Small intestine (tissue), 7 donors: Measurements from ENCODE around the gene RAD21L1. TPM values are rescaled to one million over a fixed set of nuclear protein-coding genes. Genes with fewer than 3 reads are reported as not detected.

Experiments used
- DNase-seq, 2 donors: peaks; one replicate each; pipeline versions ENCODE4 v3.0.0 to v3.0.0-alpha.2; 2013
- FAIRE-seq: peaks from 2 replicates; lab custom pipeline; 2012; peaks lifted over from hg19 to GRCh38; lab: Jason Lieb, UNC
- H3K27ac ChIP-seq, 3 donors: one replicate each; pipeline ENCODE4 v1.5.1; 2013; ENCODE audit warnings: low read length in 2 of 3, mild to moderate bottlenecking in 2 of 3, control low read depth in 1 of 3, inconsistent platforms in 1 of 3, low read depth in 1 of 3, moderate library complexity in 1 of 3
- H3K27me3 ChIP-seq, 3 donors: one replicate each; pipeline ENCODE4 v1.6.1; 2013; ENCODE audit warnings: low read length in 3 of 3, inconsistent platforms in 1 of 3; ENCODE audit not compliant: control insufficient read depth in 3 of 3, insufficient read depth in 3 of 3
- H3K36me3 ChIP-seq, 3 donors: one replicate each; pipeline ENCODE4 v1.6.1; 2013; ENCODE audit warnings: low read length in 3 of 3, inconsistent platforms in 1 of 3, low read depth in 1 of 3, mild to moderate bottlenecking in 1 of 3, moderate library complexity in 1 of 3; ENCODE audit not compliant: control insufficient read depth in 3 of 3, insufficient read depth in 2 of 3
- H3K4me1 ChIP-seq, 3 donors: one replicate each; pipeline ENCODE4 v1.6.1; 2013; ENCODE audit warnings: low read length in 2 of 3, inconsistent platforms in 1 of 3, low read depth in 1 of 3, mild to moderate bottlenecking in 1 of 3, moderate library complexity in 1 of 3; ENCODE audit not compliant: control insufficient read depth in 3 of 3, insufficient read depth in 2 of 3
- H3K4me3 ChIP-seq, 3 donors: one replicate each; pipeline ENCODE4 v1.5.1; 2013; ENCODE audit warnings: low read length in 3 of 3, control low read depth in 1 of 3, inconsistent platforms in 1 of 3, low read depth in 1 of 3, mild to moderate bottlenecking in 1 of 3, moderate library complexity in 1 of 3
- H3K9me3 ChIP-seq, 2 donors: one replicate each; pipeline ENCODE4 v1.6.1; 2013; ENCODE audit warnings: low read depth in 1 of 2, low read length in 1 of 2; ENCODE audit not compliant: control insufficient read depth in 2 of 2, insufficient read depth in 1 of 2
- WGBS, 3 donors: extraction: QIAGEN DNeasy Blood & Tissue Kit; methylation state at CpG; one replicate each; pipeline ENCODE4 v1.1.7; 2013; 5-methylcytosine and 5-hydroxymethylcytosine counted together
- polyA plus RNA-seq, 4 donors: library from polyadenylated mRNA; stranded (reverse) in 3 of 4; unstranded in 1 of 4; fragments of 200-250 nt in 3 of 4; fragments of 120-200 nt in 1 of 4; gene quantifications; one replicate each; pipeline versions ENCODE4 v1.2.1 to v1.2.3, GENCODE V29; 2013
- donor health status: healthy with polysubstance abuse.
- donor health status: control.
- donor health status: control.
- donor health status: Bipolar disorder and iron deficiency.
- donor health status: healthy.

The RAD21L1 gene
- polyA plus RNA-seq, 4 donors: not detected

GRCh38 chr20:1273366-1273765 lies 47.5 kb downstream of the RAD21L1 start:
- no peak overlapping the region for H3K27ac ChIP-seq
- H3K36me3 ChIP-seq: no peaks in the 10 kb centered on the region
- H3K9me3 ChIP-seq: no peaks in the 10 kb centered on the region
- DNase-seq: no peak
- 62 to 88% (median 82%) methylated on average over 2 of the region's 2 CpGs for WGBS, 3 donors
- no peak for FAIRE-seq
- H3K4me3 ChIP-seq: no peak overlapping the region
- no peaks in the 10 kb centered on the region for H3K27me3 ChIP-seq
- no peaks in the 10 kb centered on the region for H3K4me1 ChIP-seq

- H3K36me3 ChIP-seq: no peaks in the 10 kb centered on the region
- DNase-seq: peak; percentile 23 to 53
These were observed 48.9 kb downstream of the RAD21L1 start for GRCh38 chr20:1274485-1275311.

GRCh38 chr20:1275919-1276318 lies 50.1 kb downstream of the RAD21L1 start:
- Histone ChIP-seq H3K4me1 (no peaks in the 10 kb centered on the region), H3K27me3 (no peaks in the 10 kb centered on the region), H3K36me3 (no peaks in the 10 kb centered on the region), H3K4me3 (no peak overlapping the region), H3K9me3 (no peaks in the 10 kb centered on the region), H3K27ac (no peak overlapping the region)
- whole genome bisulfite sequencing, 3 donors: 73 to 87% (median 76%) methylated on average over 2 of the region's 2 CpGs
- FAIRE-seq: no peak
- no peak for DNase-seq

More at GRCh38 chr20:1274485-1275311, 48.9 kb downstream of the RAD21L1 start:
- Histone ChIP-seq H3K4me3 (no peak overlapping the region), H3K27ac (no peak overlapping the region), H3K4me1 (no peaks in the 10 kb centered on the region), H3K27me3 (no peaks in the 10 kb centered on the region), H3K9me3 (no peaks in the 10 kb centered on the region)
- 31 to 66% (median 53%) methylated on average over 14 of the region's 14 CpGs for WGBS, 3 donors
- no peak for FAIRE-seq

GRCh38 chr20:1277529-1278322 lies 51.9 kb downstream of the RAD21L1 start:
- FAIRE-seq: no peak
- no peaks in the 10 kb centered on the region for H3K4me1 ChIP-seq
- no peaks in the 10 kb centered on the region for H3K36me3 ChIP-seq
- H3K27me3 ChIP-seq: no peaks in the 10 kb centered on the region
- 94 to 97% (median 95%) methylated on average over 8 of the region's 8 CpGs for WGBS, 3 donors
- no peak overlapping the region for H3K4me3 ChIP-seq
- no peaks in the 10 kb centered on the region for H3K9me3 ChIP-seq
- no peak for DNase-seq
- no peak overlapping the region for H3K27ac ChIP-seq

GRCh38 chr20:1278993-1279392 lies 53.1 kb downstream of the RAD21L1 start:
- Histone ChIP-seq H3K9me3 (no peaks in the 10 kb centered on the region), H3K4me1 (no peaks in the 10 kb centered on the region), H3K4me3 (no peak overlapping the region), H3K36me3 (no peaks in the 10 kb centered on the region), H3K27me3 (no peaks in the 10 kb centered on the region), H3K27ac (no peak overlapping the region)
- DNase-seq: no peak
- WGBS, 3 donors: 83 to 95% (median 95%) methylated on average over 4 of the region's 4 CpGs
- FAIRE-seq: no peak

- H3K4me1 ChIP-seq: no peaks in the 10 kb centered on the region
- H3K27ac ChIP-seq: no peak overlapping the region
- H3K9me3 ChIP-seq: no peaks in the 10 kb centered on the region
- no peak overlapping the region for H3K4me3 ChIP-seq
- H3K36me3 ChIP-seq: no peaks in the 10 kb centered on the region
- DNase-seq (no peak), FAIRE-seq (no peak)
- WGBS, 3 donors: 64 to 72% (median 67%) methylated on average over 6 of the region's 6 CpGs
- no peaks in the 10 kb centered on the region for H3K27me3 ChIP-seq
These were observed 54.6 kb downstream of the RAD21L1 start for GRCh38 chr20:1280195-1281102.

- DNase-seq: peak; percentile 13 to 23
These were observed 55.6 kb downstream of the RAD21L1 start for GRCh38 chr20:1281279-1282057.

More at GRCh38 chr20:1281279-1282057, 55.6 kb downstream of the RAD21L1 start:
- Histone ChIP-seq H3K27me3 (no peaks in the 10 kb centered on the region), H3K4me3 (no peak overlapping the region), H3K36me3 (no peaks in the 10 kb centered on the region), H3K9me3 (no peaks in the 10 kb centered on the region), H3K4me1 (no peaks in the 10 kb centered on the region), H3K27ac (no peak overlapping the region)
- 32 to 58% (median 44%) methylated on average over 7 of the region's 7 CpGs for WGBS, 3 donors
- no peak for FAIRE-seq
